Tibial artery (tissue), 4 donors: Measurements from ENCODE around the gene DVL1.

Experiments used
- DNase-seq, 2 donors: peaks; one replicate each; pipeline ENCODE4 v3.0.0-alpha.2; 2019
- H3K27ac ChIP-seq, 2 donors: fragments of 200-600 bp; sonication (generic) in 1 of 2; 1 replicate in 1 of 2; 2 replicates in 1 of 2; pipeline ENCODE4 v1.5.1; 2018 to 2019; ENCODE audit warnings: mild to moderate bottlenecking in 1 of 2
- H3K27me3 ChIP-seq, 2 donors: fragments of 200-600 bp; sonication (generic) in 1 of 2; one replicate each; pipeline versions ENCODE4 v1.5.1 to v1.6.0; 2016 to 2019
- H3K36me3 ChIP-seq, 3 donors: fragments of 200-600 bp; sonication (generic) in 2 of 3; one replicate each; pipeline ENCODE4 v1.5.1; 2016 to 2019; ENCODE audit warnings: mild to moderate bottlenecking in 2 of 3
- H3K4me1 ChIP-seq, 4 donors: fragments of 200-600 bp; sonication (generic) in 2 of 4; 1 replicate in 3 of 4; 2 replicates in 1 of 4; pipeline ENCODE4 v1.5.1; 2016 to 2019
- H3K4me3 ChIP-seq, 2 donors: fragments of 200-600 bp; sonication (generic) in 1 of 2; 1 replicate in 1 of 2; 2 replicates in 1 of 2; pipeline ENCODE4 v1.5.1; 2018 to 2019; ENCODE audit warnings: mild to moderate bottlenecking in 2 of 2
- H3K9me3 ChIP-seq, 3 donors: fragments of 200-600 bp; sonication (generic) in 1 of 3; one replicate each; pipeline ENCODE4 v1.5.1; 2016 to 2019
- intact Hi-C: fragments of 100-400 bp; cut with DNase I; formaldehyde crosslinking; loops from one replicate; pipeline ENCODE4 v1.15.0; 2023; ENCODE audit warnings: low total_unique reads
- TF ChIP-seq, protein P1 (sequence below), 2 experiments: fragments of 200-600 bp in 1 of 2; fragments of 450-650 bp in 1 of 2; IDR thresholded peaks; one replicate each; pipeline ENCODE4 v1.5.1; 2017 to 2019; ENCODE audit warnings: antibody characterized with exemption in 2 of 2, mild to moderate bottlenecking in 1 of 2, moderate library complexity in 1 of 2

DVL1 gene

DNA sequence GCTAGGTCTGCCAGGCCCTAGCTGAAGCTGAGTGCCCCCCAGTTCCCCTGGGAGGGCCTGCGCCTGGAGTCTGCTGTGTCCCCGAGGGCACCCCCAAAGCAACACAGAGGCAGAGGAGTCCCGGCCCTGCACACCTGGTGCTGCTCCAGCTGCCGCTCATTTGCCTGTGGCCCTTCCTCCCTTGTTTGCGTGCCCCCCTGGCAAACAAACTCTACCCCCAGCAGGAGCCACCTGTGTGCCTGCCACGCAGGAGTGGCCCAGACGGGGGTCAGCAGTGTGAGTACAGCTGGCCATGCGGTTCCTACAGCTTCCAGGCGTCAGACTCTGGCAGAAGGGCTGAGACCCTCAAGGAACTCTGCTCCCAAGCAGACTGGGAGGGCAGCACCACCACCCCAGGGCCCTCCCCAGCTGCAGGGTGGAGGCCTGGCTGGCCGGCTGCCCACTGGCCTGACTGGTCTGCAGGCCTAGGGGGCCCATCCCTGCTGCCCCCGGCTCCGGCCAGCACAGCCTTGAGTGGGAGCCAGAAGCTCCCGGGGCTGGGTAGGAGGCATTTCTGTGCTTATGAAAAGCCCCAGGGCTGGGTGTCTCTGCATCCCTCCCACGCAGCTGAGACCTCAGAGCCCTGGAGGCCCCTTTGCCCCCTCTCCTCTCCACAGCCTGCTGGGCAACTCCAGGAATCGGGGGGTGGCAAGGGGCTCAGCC, 18.7 kb downstream of the DVL1 start:
- H3K9me3 ChIP-seq = no peaks in the 10 kb centered on the region
- peaks cover 13 to 30% (median 22%) of the 10 kb centered on the region in 3 donors for H3K36me3 ChIP-seq
- intact Hi-C loops = no loop called here
- DNase-seq = no peak
- no peaks in the 10 kb centered on the region for H3K27me3 ChIP-seq
- H3K27ac ChIP-seq = no peak overlapping the region
- H3K4me1 ChIP-seq = peaks cover 0 to 44% (median 10%) of the 10 kb centered on the region in 4 donors
- TF ChIP-seq, protein P1, sequence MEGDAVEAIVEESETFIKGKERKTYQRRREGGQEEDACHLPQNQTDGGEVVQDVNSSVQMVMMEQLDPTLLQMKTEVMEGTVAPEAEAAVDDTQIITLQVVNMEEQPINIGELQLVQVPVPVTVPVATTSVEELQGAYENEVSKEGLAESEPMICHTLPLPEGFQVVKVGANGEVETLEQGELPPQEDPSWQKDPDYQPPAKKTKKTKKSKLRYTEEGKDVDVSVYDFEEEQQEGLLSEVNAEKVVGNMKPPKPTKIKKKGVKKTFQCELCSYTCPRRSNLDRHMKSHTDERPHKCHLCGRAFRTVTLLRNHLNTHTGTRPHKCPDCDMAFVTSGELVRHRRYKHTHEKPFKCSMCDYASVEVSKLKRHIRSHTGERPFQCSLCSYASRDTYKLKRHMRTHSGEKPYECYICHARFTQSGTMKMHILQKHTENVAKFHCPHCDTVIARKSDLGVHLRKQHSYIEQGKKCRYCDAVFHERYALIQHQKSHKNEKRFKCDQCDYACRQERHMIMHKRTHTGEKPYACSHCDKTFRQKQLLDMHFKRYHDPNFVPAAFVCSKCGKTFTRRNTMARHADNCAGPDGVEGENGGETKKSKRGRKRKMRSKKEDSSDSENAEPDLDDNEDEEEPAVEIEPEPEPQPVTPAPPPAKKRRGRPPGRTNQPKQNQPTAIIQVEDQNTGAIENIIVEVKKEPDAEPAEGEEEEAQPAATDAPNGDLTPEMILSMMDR (IDR thresholded peaks at IDR 0.05) = no peak
- no peak overlapping the region for H3K4me3 ChIP-seq

DNA sequence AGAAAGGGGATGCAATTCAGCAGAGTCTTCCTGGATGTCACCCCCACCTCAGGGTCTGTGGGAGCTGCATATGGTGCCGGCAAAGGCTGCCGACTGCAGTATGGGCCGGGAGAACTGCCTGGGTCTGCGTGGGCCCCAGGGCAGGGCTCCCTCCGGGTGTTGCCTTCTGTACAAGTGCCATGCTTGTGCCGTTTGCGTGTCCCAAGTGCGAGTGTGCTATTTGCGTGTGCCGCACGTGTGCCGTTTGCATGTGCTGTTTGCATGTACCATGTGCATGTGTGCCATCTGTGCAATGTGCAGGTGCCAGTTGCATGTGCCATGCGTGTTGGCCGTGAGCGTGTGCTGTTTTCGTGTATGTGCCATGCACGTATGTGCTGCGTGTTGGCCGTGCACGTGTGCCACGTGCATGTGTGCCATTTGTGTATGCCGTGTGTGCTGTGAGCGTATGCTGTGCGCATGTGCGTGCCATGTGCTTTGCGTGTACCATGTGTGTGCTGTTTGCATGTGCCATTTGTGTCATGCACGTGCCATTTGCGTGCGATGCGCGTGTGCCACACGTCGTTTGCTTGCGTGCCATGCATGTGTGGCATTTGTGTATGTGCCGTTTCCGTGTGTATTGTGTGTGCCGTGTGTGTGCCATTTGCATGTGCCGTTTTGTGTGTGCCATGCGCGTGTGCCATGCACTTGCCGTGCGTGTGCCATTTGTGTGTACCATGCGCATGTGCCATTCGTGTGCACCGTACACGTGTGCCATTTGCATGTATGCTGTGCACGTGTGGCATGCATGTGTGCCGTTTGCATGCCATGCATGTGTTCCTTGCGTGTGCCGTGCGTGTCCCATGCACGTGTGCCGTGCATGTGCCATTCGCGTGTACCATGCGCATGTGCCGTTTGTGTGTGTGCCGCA, 19.7 kb downstream of the DVL1 start:
- no peaks in the 10 kb centered on the region for H3K27me3 ChIP-seq
- TF ChIP-seq, protein P1 (IDR thresholded peaks at IDR 0.05) = no peak
- H3K4me3 ChIP-seq = no peak overlapping the region
- DNase-seq = no peak
- H3K9me3 ChIP-seq = no peaks in the 10 kb centered on the region
- H3K27ac ChIP-seq = no peak overlapping the region
- peaks cover 0 to 52% (median 16%) of the 10 kb centered on the region in 4 donors for H3K4me1 ChIP-seq
- intact Hi-C loops = no loop called here
- peaks cover 13 to 26% (median 20%) of the 10 kb centered on the region in 3 donors for H3K36me3 ChIP-seq

DNA sequence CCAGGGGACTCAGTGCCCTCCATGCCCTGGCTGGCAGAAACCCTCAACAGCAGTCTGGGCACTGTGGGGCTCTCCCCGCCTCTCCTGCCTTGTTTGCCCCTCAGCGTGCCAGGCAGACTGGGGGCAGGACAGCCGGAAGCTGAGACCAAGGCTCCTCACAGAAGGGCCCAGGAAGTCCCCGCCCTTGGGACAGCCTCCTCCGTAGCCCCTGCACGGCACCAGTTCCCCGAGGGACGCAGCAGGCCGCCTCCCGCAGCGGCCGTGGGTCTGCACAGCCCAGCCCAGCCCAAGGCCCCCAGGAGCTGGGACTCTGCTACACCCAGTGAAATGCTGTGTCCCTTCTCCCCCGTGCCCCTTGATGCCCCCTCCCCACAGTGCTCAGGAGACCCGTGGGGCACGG, 21.0 kb downstream of the DVL1 start:
- intact Hi-C loops = no loop called here
- DNase-seq = no peak
- Histone ChIP-seq H3K4me1 (peaks cover 0 to 55% (median 21%) of the 10 kb centered on the region in 4 donors), H3K27me3 (no peaks in the 10 kb centered on the region), H3K27ac (no peak overlapping the region), H3K36me3 (peaks cover 13 to 26% (median 20%) of the 10 kb centered on the region in 3 donors), H3K9me3 (no peaks in the 10 kb centered on the region), H3K4me3 (no peak overlapping the region)
- TF ChIP-seq, protein P1 (IDR thresholded peaks at IDR 0.05) = no peak

DNA sequence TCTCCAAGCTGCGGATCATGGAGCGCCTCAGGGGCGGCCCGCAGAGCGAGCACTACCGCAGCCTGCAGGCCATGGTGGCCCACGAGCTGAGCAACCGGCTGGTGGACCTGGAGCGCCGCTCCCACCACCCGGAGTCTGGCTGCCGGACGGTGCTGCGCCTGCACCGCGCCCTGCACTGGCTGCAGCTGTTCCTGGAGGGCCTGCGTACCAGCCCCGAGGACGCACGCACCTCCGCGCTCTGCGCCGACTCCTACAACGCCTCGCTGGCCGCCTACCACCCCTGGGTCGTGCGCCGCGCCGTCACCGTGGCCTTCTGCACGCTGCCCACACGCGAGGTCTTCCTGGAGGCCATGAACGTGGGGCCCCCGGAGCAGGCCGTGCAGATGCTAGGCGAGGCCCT, 21.9 kb downstream of the DVL1 start:
- no peaks in the 10 kb centered on the region for H3K9me3 ChIP-seq
- H3K4me1 ChIP-seq = peaks cover 0 to 54% (median 29%) of the 10 kb centered on the region in 4 donors
- H3K36me3 ChIP-seq = peaks cover 13 to 26% (median 20%) of the 10 kb centered on the region in 3 donors
- H3K27ac ChIP-seq = no peak overlapping the region
- TF ChIP-seq, protein P1 (IDR thresholded peaks at IDR 0.05) = no peak
- intact Hi-C loops = no loop called here
- H3K27me3 ChIP-seq = no peaks in the 10 kb centered on the region
- no peak for DNase-seq
- no peak overlapping the region for H3K4me3 ChIP-seq

DNA sequence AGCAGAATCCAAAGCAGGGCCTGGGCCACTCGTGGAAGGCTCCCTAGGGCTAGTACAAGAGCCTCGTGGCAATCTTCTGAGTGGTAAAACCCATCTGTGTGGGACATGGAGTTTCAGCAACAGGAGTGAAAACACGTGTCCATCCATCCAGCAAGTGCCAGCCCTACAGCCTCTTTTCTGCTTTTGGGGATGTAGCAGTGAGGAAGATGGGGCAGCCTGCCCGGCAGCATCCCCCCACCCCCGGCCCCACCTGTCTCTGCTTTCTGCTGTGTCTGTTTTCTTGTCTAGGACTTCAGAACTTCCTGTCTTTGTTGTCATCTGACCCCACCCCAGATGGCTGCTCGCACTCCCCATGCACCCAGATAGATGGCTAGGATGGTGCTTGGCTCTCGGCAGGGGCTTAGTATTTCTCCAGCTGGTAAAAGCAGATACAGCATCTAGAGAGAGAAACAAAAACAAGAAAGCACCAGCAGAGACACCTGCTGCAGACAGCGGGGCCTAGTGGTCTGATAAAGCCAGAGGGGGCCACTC, 23.1 kb downstream of the DVL1 start:
- intact Hi-C loops = no loop called here
- Histone ChIP-seq H3K4me1 (peaks cover 0 to 56% (median 39%) of the 10 kb centered on the region in 4 donors), H3K27ac (no peak overlapping the region), H3K27me3 (no peaks in the 10 kb centered on the region), H3K9me3 (no peaks in the 10 kb centered on the region), H3K36me3 (peaks cover 13 to 35% (median 20%) of the 10 kb centered on the region in 3 donors), H3K4me3 (peak overlapping the region in 1 of 2 donors; percentile 90)
- no peak for DNase-seq
- TF ChIP-seq, protein P1 (IDR thresholded peaks at IDR 0.05) = no peak
